ENCODE results near the gene VSTM5.

- no peak for TF ChIP-seq TAF1 (IDR thresholded peaks at IDR 0.05; ENCODE audit: low read depth)
- no peak for TF ChIP-seq CREB1 (IDR thresholded peaks at IDR 0.05; ENCODE audit: low read depth)
- TF ChIP-seq EGR1 (IDR thresholded peaks at IDR 0.05) = no peak
- no peak for TF ChIP-seq MAX (IDR thresholded peaks at IDR 0.05)
- TF ChIP-seq RAD21 (IDR thresholded peaks at IDR 0.05; ENCODE audit: low read depth) = no peak
- no peak for TF ChIP-seq ZBTB7A (IDR thresholded peaks at IDR 0.05; ENCODE audit: low read depth)
- TF ChIP-seq YY1 (IDR thresholded peaks at IDR 0.05; ENCODE audit: low read depth) = no peak
- TF ChIP-seq CEBPB (IDR thresholded peaks at IDR 0.05) = no peak
- TF ChIP-seq REST (IDR thresholded peaks at IDR 0.05; ENCODE audit: low read depth) = no peak
- TF ChIP-seq EP300 (IDR thresholded peaks at IDR 0.05; ENCODE audit: borderline replicate concordance) = no peak
Observed at GRCh38 chr11:93783765-93784144, 66.7 kb downstream of the VSTM5 start.

All from Ishikawa (cell line).